T-helper 2 cell treated with Interferon-gamma antibody and Interleukin-4, amounts not matched to agents 5 μg/mL and 100 μg/mL, for 36 hours (primary cell): ENCODE results near the gene CENPU.

ENCODE experiments used
- DNase-seq: peaks from one replicate; pipeline ENCODE4 v3.0.0; 2021; ENCODE audit warnings: low spot score
- H3K27ac Mint-ChIP-seq: one replicate; pipeline ENCODE4 v1.8.0; 2021; ENCODE audit warnings: mild to moderate bottlenecking, mixed read lengths
- H3K27me3 Mint-ChIP-seq: one replicate; pipeline ENCODE4 v1.8.0; 2021; ENCODE audit warnings: low read depth, mixed read lengths
- H3K36me3 Mint-ChIP-seq: one replicate; pipeline ENCODE4 v1.8.0; 2021; ENCODE audit warnings: low read depth, mixed read lengths
- H3K4me1 Mint-ChIP-seq: one replicate; pipeline ENCODE4 v1.8.0; 2021; ENCODE audit warnings: low read depth, mixed read lengths
- H3K4me3 Mint-ChIP-seq: one replicate; pipeline ENCODE4 v1.8.0; 2022; ENCODE audit warnings: mild to moderate bottlenecking, moderate library complexity, mixed read lengths
- H3K9me3 Mint-ChIP-seq: one replicate; pipeline ENCODE4 v1.8.0; 2021; ENCODE audit warnings: mixed read lengths

Gene CENPU

DNA sequence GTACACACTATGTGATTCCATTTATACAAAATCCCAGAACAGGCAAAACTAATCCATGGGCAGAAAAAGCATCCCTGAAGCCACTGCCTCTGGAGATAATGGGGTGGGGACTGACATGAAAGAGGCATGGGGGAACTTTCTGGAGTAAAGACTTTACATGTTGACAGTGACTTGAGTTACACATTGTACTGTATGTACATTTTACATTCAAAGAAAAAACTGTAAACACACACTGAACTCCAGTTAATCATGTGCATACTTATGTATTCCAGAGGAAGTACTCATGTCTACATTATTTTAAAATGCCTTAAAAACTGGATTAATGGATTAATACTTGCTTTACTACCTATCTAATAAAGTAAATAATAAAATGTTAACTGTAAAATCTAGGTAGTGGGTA lies 21.6 kb downstream of the CENPU start:
- no peak overlapping the region for H3K4me3 Mint-ChIP-seq
- H3K9me3 Mint-ChIP-seq: peaks cover 5% of the 10 kb centered on the region
- peaks cover 67% of the 10 kb centered on the region for H3K36me3 Mint-ChIP-seq
- H3K4me1 Mint-ChIP-seq: peaks cover 11% of the 10 kb centered on the region
- no peak for DNase-seq
- no peaks in the 10 kb centered on the region for H3K27me3 Mint-ChIP-seq
- H3K27ac Mint-ChIP-seq: no peak overlapping the region

DNA sequence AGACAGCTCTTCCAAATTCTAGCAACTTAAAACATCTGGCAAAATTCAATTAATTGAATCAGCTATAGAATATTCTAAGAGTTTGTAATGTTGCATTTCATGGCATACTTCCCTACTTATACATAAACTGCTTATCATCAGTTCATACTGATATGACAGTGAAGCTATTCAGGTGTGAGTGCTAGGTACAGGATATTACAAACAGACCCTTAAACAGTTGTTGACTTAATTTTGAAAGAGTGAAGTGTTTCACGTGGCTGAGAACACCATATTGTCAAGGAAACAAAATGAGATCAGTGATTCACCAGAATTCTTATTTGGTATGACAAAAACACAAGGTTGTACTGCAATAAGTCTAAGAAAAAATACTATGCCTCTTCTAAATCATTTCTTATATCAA lies 27.4 kb downstream of the CENPU start:
- Mint-ChIP-seq H3K27ac (peak overlapping the region; percentile 72), H3K27me3 (no peaks in the 10 kb centered on the region), H3K36me3 (peaks cover 71% of the 10 kb centered on the region), H3K4me3 (peak overlapping the region; percentile 8), H3K9me3 (peaks cover 5% of the 10 kb centered on the region), H3K4me1 (peaks cover 23% of the 10 kb centered on the region)
- no peak for DNase-seq

DNA sequence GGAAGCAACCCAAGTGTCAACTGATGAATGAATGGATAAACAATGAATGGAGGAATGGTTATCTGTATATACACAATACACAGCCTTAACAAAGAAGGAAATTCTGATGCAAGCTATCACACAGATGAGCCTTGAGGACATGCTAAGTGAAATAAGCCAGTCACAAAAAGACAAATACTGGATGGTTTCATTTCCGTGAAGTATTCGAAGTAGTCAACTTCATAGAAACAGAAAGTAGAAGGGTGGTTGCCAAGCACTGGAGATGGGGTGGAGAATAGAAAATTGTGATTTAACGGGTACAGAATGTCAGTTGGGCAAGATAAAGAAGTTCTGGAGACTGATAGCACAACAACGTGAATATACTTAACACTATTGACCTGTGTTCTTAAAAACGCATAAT lies 28.2 kb downstream of the CENPU start:
- Mint-ChIP-seq H3K36me3 (peaks cover 72% of the 10 kb centered on the region), H3K27ac (peak overlapping the region; percentile 80), H3K27me3 (no peaks in the 10 kb centered on the region), H3K4me1 (peaks cover 23% of the 10 kb centered on the region), H3K4me3 (peak overlapping the region; percentile 29), H3K9me3 (peaks cover 5% of the 10 kb centered on the region)
- DNase-seq: no peak

DNA sequence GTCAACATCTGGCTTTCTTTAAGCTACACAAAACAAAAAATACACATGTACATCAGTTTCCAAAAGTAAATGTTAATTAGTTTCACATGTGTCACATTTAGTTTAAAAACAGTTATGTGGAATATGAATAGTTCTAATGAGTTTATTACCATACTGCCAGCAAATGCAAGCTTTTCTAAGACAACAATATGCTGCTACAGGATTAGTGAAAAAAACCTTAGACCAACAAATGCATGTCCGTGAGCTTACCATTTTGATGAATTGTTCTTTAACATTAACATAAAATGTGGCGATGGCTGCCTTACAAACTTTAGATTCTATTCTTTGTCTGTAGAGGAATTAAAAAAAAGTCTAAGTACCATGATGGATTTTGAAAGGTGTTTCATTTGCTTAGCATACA lies 31.8 kb downstream of the CENPU start:
- no peak for DNase-seq
- Mint-ChIP-seq H3K36me3 (peaks cover 57% of the 10 kb centered on the region), H3K9me3 (no peaks in the 10 kb centered on the region), H3K27me3 (no peaks in the 10 kb centered on the region), H3K27ac (no peak overlapping the region), H3K4me3 (no peak overlapping the region), H3K4me1 (peaks cover 15% of the 10 kb centered on the region)

DNA sequence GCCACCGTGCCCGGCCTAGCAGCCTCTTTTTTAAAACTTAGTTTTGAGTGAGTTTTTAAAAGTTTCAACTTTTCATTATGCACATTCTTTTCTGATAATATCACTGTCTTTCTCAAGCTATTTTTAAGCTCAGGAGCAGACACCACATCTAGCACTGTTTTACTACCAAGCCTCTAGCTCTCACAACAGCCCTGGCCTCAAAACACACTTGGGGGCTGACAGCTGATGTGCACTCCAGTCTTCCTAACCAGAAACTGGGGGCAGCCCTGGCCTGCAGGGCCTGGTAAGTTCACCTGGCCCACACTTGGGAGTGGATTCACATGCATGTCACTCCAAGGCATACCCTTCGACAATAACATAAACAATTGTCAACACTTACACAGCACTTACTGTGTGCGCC lies 34.0 kb downstream of the CENPU start:
- H3K4me3 Mint-ChIP-seq: no peak overlapping the region
- H3K27me3 Mint-ChIP-seq: no peaks in the 10 kb centered on the region
- H3K27ac Mint-ChIP-seq: no peak overlapping the region
- H3K36me3 Mint-ChIP-seq: peaks cover 55% of the 10 kb centered on the region
- no peaks in the 10 kb centered on the region for H3K9me3 Mint-ChIP-seq
- peaks cover 5% of the 10 kb centered on the region for H3K4me1 Mint-ChIP-seq
- DNase-seq: no peak

DNA sequence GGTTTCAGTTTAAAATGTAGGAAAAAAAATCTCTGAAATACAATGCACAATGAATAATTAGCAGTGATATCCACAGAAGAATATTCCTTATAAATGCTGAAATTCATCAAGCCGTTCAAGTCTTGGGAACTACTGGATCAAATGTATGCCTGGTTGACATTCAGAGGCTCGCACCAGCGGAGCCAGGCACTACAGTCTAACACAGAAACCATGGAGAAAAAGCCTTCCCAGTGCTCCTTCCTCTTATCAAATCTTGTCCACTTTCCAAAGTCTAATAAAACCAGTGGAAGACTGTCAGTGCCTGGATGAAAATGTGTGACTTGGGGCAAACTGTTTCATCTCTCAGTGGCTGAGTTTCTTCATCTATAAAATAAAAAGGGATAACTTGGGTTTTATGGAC lies 35.9 kb downstream of the CENPU start:
- Mint-ChIP-seq H3K9me3 (no peaks in the 10 kb centered on the region), H3K4me3 (no peak overlapping the region), H3K36me3 (peaks cover 54% of the 10 kb centered on the region), H3K27me3 (no peaks in the 10 kb centered on the region), H3K27ac (no peak overlapping the region), H3K4me1 (peaks cover 5% of the 10 kb centered on the region)
- no peak for DNase-seq

DNA sequence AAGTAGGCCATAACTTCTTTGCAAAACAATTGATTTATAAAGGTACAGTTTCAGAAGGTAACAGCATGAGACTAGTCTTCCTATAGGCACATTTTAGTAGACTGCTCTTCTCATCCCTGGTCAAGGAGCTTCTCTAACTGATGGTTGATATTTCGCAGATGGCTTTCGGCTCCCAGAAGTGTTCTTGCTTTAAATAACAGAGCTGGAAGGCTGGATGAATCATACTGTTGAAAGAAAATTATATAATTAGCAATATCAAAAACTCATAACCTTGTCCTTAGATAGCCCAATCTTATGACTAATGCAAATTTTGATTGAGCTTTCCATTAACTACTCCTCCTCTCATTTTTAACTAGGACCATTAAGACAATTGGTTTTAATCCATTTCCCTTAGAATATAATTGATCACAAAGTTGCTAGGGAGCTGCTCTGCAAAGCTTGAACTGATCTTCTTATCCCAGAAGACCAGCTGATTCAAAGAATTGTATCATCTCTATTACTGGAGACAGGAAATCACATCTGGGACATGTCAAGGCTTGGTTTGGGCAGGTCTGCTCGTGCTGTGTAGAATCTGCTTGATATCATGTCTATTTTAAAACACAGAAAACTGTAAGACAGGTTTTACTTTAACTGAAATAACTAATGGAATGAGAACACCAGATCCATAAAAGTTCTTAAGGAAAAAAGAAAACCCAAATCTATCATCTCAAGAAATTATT lies 38.6 kb downstream of the CENPU start:
- no peak overlapping the region for H3K4me3 Mint-ChIP-seq
- H3K36me3 Mint-ChIP-seq: peaks cover 55% of the 10 kb centered on the region
- no peak for DNase-seq
- no peaks in the 10 kb centered on the region for H3K9me3 Mint-ChIP-seq
- H3K27me3 Mint-ChIP-seq: no peaks in the 10 kb centered on the region
- no peak overlapping the region for H3K27ac Mint-ChIP-seq
- H3K4me1 Mint-ChIP-seq: peaks cover 5% of the 10 kb centered on the region

DNA sequence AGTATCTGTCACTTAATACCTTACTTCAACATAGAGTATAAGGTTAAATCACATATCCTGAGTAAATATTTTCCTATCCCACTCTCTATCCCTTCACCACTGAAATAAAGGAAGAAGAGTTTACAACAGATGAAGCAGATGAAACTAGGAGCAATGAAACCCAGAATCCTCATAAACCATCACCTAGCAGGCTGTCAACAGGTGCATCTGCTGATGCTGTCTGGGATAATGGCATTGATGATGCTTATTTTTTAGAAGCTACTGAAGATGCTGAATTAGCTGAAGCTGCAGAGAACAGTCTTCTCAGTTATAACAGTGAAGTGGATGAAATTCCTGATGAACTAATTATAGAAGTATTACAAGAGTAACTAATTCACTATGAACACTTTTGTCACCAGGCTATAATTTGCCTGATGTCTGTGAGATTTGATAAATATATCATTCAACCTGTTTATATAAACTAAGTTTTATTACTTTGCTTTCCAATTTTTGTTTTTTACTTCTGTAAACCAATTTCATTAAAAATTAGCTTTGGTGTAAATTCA lies 39.4 kb downstream of the CENPU start:
- Mint-ChIP-seq H3K9me3 (no peaks in the 10 kb centered on the region), H3K36me3 (peaks cover 52% of the 10 kb centered on the region), H3K4me3 (no peak overlapping the region), H3K27ac (no peak overlapping the region), H3K27me3 (no peaks in the 10 kb centered on the region), H3K4me1 (peaks cover 5% of the 10 kb centered on the region)
- no peak for DNase-seq

DNA sequence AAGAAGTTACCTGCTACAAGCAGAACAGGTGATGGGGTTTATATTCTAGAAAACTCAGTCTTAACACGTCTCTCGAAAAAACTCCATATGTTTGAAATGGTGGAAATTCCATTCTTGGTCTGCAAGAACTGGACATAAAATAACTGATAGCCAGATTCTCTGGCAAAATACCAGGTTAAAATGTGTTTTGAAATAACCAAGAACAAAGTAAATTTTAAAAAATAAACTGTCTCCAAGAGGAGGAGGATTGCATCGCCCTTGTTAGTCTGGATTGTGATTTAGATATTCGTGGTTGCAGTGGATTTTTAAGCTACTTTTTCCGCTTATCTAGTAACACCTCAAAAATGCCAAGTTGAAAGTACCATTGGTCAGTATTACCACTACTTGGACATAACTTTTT lies 40.8 kb downstream of the CENPU start:
- Mint-ChIP-seq H3K9me3 (no peaks in the 10 kb centered on the region), H3K4me3 (no peak overlapping the region), H3K36me3 (peaks cover 47% of the 10 kb centered on the region), H3K27ac (peak overlapping the region; percentile 32), H3K4me1 (peaks cover 8% of the 10 kb centered on the region), H3K27me3 (no peaks in the 10 kb centered on the region)
- DNase-seq: no peak

DNA sequence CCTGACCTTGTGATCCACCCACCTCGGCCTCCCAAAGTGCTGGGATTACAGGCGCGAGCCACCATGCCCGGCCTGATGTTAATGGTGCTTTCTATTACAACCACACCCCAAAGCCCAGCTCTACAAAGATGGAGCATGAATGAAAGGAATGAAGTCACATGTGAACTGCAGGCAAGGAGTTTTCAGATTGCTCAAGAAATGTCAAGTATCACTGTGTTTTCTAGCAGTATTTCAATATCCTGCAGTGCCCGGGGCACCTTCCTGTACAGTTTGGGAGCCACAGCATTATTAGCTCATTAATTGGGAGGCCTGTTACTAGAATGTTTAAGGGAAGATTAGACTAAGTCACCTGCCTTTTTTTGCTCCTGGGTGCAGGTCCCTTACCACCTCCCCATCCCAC lies 44.2 kb downstream of the CENPU start:
- H3K4me1 Mint-ChIP-seq: peaks cover 11% of the 10 kb centered on the region
- H3K4me3 Mint-ChIP-seq: no peak overlapping the region
- H3K36me3 Mint-ChIP-seq: peaks cover 24% of the 10 kb centered on the region
- H3K9me3 Mint-ChIP-seq: no peaks in the 10 kb centered on the region
- DNase-seq: no peak
- H3K27me3 Mint-ChIP-seq: no peaks in the 10 kb centered on the region
- no peak overlapping the region for H3K27ac Mint-ChIP-seq

DNA sequence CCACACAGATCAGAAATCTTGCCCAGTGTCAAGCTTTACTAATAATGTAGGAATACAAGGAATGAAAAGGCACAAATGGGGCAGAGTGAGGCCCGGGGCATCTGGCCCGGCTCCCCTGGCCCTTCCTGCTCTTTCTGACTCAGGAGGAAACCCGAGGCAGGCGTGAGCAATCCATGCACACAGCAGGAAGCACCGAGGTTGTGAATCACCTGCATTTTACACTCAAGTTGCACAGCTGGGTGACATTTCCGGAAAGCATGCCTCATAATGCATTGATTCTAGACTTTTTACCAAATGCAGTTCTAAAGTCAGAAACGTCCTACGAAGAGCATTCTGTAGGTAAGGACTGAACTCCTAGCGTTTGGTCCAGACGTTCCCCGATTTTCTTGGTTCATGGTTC lies 45.4 kb downstream of the CENPU start:
- H3K27ac Mint-ChIP-seq: peak overlapping the region; percentile 34
- no peak overlapping the region for H3K4me3 Mint-ChIP-seq
- no peaks in the 10 kb centered on the region for H3K9me3 Mint-ChIP-seq
- peak; percentile 18 for DNase-seq
- H3K27me3 Mint-ChIP-seq: no peaks in the 10 kb centered on the region
- H3K36me3 Mint-ChIP-seq: peaks cover 16% of the 10 kb centered on the region
- H3K4me1 Mint-ChIP-seq: peaks cover 14% of the 10 kb centered on the region

DNA sequence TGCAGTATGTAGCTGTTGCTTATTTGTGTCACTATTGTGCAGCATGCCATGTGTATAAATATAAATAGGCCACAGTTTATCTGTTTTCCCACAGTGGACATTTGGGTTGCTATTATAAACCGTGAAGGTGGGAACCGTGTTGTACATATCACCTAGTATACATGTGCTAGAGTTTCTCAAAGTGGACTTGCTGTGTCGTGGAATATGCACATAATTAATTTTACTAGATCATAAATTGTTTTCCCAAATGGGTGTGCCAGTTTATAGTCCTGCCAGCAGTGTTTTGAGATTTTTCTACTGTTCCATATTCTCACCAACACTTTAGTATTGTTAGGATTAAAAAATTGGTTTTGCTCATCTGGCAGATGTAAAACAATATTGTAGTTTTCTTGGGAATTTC lies 45.9 kb downstream of the CENPU start:
- Mint-ChIP-seq H3K4me3 (no peak overlapping the region), H3K4me1 (peaks cover 14% of the 10 kb centered on the region), H3K9me3 (no peaks in the 10 kb centered on the region), H3K27me3 (no peaks in the 10 kb centered on the region), H3K27ac (no peak overlapping the region), H3K36me3 (peaks cover 13% of the 10 kb centered on the region)
- DNase-seq: no peak

DNA sequence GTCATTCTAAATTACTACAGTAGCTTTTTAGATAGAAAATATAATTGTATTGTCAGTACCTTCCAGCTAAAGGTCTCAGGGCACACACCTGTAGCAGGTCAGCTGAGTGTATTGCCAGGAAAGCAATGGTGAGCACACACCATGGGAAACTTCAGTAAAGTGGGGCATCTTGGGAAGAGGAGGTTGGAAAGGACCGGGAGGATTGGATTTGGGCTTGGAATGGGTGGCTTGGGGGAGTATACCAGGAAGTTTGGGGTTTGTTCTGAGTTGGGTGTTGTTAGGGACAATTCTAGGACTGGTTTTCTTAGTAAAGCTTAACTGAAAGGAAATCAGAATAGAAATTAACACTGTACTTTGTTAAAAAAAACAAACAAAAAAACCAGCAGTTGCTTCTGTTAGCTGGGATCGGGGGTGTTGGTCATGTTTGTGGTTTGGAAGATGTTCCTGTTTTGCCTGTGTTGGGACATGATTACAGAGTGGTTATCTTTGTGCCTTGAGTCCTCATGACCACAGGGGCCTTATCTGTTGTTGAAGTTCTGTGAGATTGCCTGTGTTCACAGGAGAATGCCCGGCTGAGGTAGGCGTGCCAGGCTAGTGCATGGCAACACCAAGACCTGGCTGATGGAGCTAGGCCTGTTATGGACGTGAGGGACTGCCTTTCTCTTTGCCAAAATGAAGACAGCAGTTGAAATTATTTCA lies 49.3 kb downstream of the CENPU start:
- H3K4me3 Mint-ChIP-seq: peak overlapping the region; percentile 52
- H3K36me3 Mint-ChIP-seq: peaks cover 12% of the 10 kb centered on the region
- peak overlapping the region; percentile 79 for H3K27ac Mint-ChIP-seq

DNA sequence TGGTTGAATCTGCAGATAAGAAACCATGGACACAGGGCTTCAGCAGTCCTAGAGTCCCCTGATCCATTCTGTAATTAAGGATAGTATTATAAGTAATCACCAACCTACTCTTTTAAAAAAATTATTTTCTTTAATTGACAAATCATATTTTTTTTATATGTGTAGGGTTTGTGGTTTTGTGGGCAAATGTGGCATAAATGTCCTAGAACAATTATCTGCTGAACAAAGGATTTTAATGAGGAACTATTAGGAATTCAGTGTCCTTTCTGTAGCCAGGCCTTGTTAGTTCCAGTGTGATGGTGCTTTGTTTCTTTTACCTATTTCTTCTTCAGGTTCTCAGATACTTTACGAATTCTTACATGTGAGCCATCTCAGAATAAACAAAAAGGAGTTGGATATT lies 52.0 kb downstream of the CENPU start:
- no peak for DNase-seq
- Mint-ChIP-seq H3K27me3 (no peaks in the 10 kb centered on the region), H3K4me3 (no peak overlapping the region), H3K9me3 (no peaks in the 10 kb centered on the region), H3K4me1 (peaks cover 11% of the 10 kb centered on the region), H3K36me3 (peaks cover 15% of the 10 kb centered on the region), H3K27ac (no peak overlapping the region)

More for the DNA sequence above, 49.3 kb downstream of the CENPU start:
- Mint-ChIP-seq H3K9me3 (no peaks in the 10 kb centered on the region), H3K27me3 (no peaks in the 10 kb centered on the region), H3K4me1 (peaks cover 14% of the 10 kb centered on the region)
- no peak for DNase-seq
